Loucy (cell line): ENCODE measurements around the gene IL36A.
A peak's percentile ranks its signal among the peaks of the same experiment; 100 is the strongest.

ENCODE experiments used
- CTCF ChIP-seq: fragments of 200-600 bp; sonication (generic); conservative IDR thresholded peaks from 2 replicates; pipeline ENCODE4 v1.5.1; 2014; ENCODE audit warnings: mild to moderate bottlenecking, antibody characterized with exemption, low read length
- EZH2phosphoT487 ChIP-seq: fragments of 200-600 bp; IDR thresholded peaks from 2 replicates; pipeline ENCODE4 v1.6.1; 2018; ENCODE audit warnings: antibody characterized with exemption, mild to moderate bottlenecking, moderate library complexity, borderline replicate concordance

- TF ChIP-seq CTCF (peak; percentile 92), EZH2phosphoT487 (no peak)
Observed at GRCh38 chr2:112958428-112959108, 46.7 kb upstream of the IL36A start.
